Effector memory CD8-positive, alpha-beta T cell (primary cell): ENCODE data around the gene BNIP5.

Experiments used
- ATAC-seq: fragments of 150-1000 bp; cut with Tn5 transposase; replicated peaks from 2 replicates; pipeline ENCODE4 v1.10.0; 2021; ENCODE audit warnings: mild to moderate bottlenecking, moderate library complexity
- DNase-seq, 3 experiments: peaks; one replicate each; pipeline ENCODE4 v3.0.0; 2021
- H3K27ac Mint-ChIP-seq, 2 donors: one replicate each; pipeline ENCODE4 v1.8.0; 2022; ENCODE audit warnings: mild to moderate bottlenecking in 2 of 2, mixed read lengths in 2 of 2, moderate library complexity in 2 of 2
- H3K27me3 Mint-ChIP-seq, 2 donors: one replicate each; pipeline ENCODE4 v1.8.0; 2022; ENCODE audit warnings: mixed read lengths in 2 of 2
- H3K36me3 Mint-ChIP-seq: one replicate; pipeline ENCODE4 v1.8.0; 2022; ENCODE audit warnings: mild to moderate bottlenecking, moderate library complexity, mixed read lengths; ENCODE audit not compliant: insufficient read depth
- H3K4me1 Mint-ChIP-seq, 2 donors: one replicate each; pipeline ENCODE4 v1.8.0; 2022; ENCODE audit warnings: low read depth in 2 of 2, mixed read lengths in 2 of 2
- H3K4me3 Mint-ChIP-seq, 2 donors: one replicate each; pipeline ENCODE4 v1.8.0; 2022; ENCODE audit warnings: mild to moderate bottlenecking in 2 of 2, mixed read lengths in 2 of 2, moderate library complexity in 2 of 2
- H3K9me3 Mint-ChIP-seq, 2 donors: one replicate each; pipeline ENCODE4 v1.8.0; 2022; ENCODE audit warnings: mixed read lengths in 2 of 2

BNIP5 gene

GRCh38 chr6:36267731-36268477 is 68.8 kb downstream of the BNIP5 start:
- peaks cover 38 to 66% of the 10 kb centered on the region in 2 donors for H3K27me3 Mint-ChIP-seq
- DNase-seq (no peak), ATAC-seq (no peak)
- H3K27ac Mint-ChIP-seq = no peak overlapping the region
- no peak overlapping the region for H3K4me3 Mint-ChIP-seq
- no peaks in the 10 kb centered on the region for H3K4me1 Mint-ChIP-seq
- H3K9me3 Mint-ChIP-seq = no peaks in the 10 kb centered on the region
- H3K36me3 Mint-ChIP-seq = peaks cover 2% of the 10 kb centered on the region

DNA sequence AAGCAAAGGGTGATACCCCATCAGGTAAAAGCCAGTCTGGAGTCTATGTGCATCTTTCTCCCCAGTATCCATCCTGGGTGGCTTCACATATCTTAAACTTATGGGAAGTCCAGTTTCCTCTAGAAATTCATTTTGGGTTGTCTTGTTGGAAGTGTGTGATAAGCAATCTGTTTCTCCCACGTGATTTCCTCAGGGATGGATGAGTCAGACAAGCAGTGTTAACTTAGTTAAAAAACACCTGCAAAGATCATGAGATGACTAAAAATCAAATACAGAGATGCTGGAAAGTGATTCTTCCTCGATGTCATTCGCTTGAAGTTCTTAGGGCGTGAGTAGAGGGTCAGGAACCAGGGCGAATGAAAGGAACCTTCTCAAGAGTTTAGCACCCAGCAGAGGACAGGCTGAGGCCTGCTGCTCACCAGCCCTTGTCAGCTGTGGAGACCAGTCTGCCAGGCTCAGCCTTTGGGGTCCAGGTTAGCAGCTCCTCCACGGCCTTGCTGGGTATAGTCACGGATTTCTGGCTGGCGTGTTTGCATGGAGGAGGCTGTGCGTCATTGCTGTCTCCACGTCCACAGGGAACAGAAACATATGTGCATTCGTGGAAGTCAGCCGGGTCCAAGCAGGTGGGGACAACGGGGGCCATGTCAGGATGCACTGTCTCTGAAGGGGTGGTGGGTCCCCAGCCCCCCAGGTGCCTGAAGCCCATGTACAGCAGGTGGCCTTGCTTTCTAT is 69.6 kb downstream of the BNIP5 start:
- Mint-ChIP-seq H3K27me3 (peaks cover 45 to 68% of the 10 kb centered on the region in 2 donors), H3K36me3 (peaks cover 2% of the 10 kb centered on the region), H3K4me3 (no peak overlapping the region), H3K4me1 (no peaks in the 10 kb centered on the region), H3K27ac (no peak overlapping the region), H3K9me3 (no peaks in the 10 kb centered on the region)
- ATAC-seq = no peak
- no peak for DNase-seq
